IPS DF 19.7 (cell line): Measurements from ENCODE around the gene XIAP.

Experiments used
- DNase-seq: peaks from one replicate; pipeline ENCODE4 v3.0.0-alpha.2; 2013; ENCODE audit warnings: low read depth, low spot score

Gene XIAP

GRCh38 chrX:123960956-123961267 is 101.1 kb downstream of the XIAP start:
- no peak for DNase-seq

- no peak for DNase-seq
These were observed 101.6 kb downstream of the XIAP start, which contains the start of gene STAG2 for GRCh38 chrX:123961268-123962005. Gene STAG2, plus strand, starts transcription at chrX:123961706. Its CDS starts 60,922 bp downstream, at chrX:124022628.

GRCh38 chrX:123962006-123962467 is 102.2 kb downstream of the XIAP start:
- no peak for DNase-seq

DNA sequence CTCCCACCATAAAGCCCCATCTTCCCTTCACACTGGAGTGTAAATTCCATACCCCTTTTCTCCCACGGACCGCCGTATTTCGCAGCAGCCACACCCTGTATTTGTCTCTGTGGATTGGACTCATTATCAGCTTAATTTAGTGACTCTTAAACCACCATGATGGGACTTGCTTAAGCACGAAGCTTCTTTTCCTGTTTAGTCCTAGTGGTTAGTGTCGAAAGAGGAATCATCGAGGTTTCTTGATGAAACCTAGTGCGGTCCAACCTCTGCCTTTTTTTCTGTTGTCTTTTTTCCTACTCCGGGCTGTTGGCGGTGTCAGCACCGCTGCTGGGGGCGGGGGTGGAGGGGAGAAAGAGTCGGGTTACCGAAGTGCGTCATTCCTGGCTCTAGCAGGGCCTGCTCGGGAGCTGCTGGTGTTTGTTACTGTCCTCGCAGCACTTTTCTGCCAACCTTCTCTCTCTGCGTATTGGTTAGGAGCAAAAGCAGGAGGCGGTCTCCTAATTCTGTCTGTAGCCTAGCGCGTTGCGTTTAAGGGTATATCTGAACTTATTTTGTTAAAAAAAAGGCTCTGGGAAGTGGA is 103.0 kb downstream of the XIAP start:
- DNase-seq: no peak
